ENCODE results near the gene TMEM51. TPM values are rescaled to one million over a fixed set of nuclear protein-coding genes. Genes with fewer than 3 reads are reported as not detected.

TMEM51 gene
- total and polyA plus RNA-seq, 2 of the 13 experiments (the other 11 are each of a cell fraction or from before 2014, with no cell fraction given), result 12.2 to 22.3 TPM

- TF ChIP-seq ZBTB4 (CRISPR knock-in tag; IDR thresholded peaks at IDR 0.05; ENCODE audit: borderline replicate concordance) (peak; percentile 81; the same call in 1 of the 2 replicates), SP5 (CRISPR knock-in tag; IDR thresholded peaks at IDR 0.05; ENCODE audit: borderline replicate concordance, low read depth) (no peak), ATF7-NPFF (CRISPR knock-in tag; IDR thresholded peaks at IDR 0.05; ENCODE audit: low read depth) (0 out of 2 replicates have a peak, but pooled peaks have one; percentile 23), ERF (CRISPR knock-in tag; IDR thresholded peaks at IDR 0.05) (0 out of 2 replicates have a peak, but pooled peaks have one; percentile 8), ZNF317 (CRISPR knock-in tag; IDR thresholded peaks at IDR 0.05) (peak; percentile 54; the same call in 1 of the 2 replicates), TEAD3 (CRISPR knock-in tag; optimal IDR thresholded peaks at IDR 0.05; ENCODE audit: borderline replicate concordance) (no peak), GPN1 (CRISPR knock-in tag; IDR thresholded peaks at IDR 0.05; ENCODE audit: borderline replicate concordance) (no peak), NPAS2 (CRISPR knock-in tag; IDR thresholded peaks at IDR 0.05; ENCODE audit: borderline replicate concordance) (no peak), HIC2 (CRISPR knock-in tag; IDR thresholded peaks at IDR 0.05; ENCODE audit: low read depth) (0 out of 2 replicates have a peak, but pooled peaks have one; percentile 7), MIER3 (CRISPR knock-in tag; IDR thresholded peaks at IDR 0.05; ENCODE audit: borderline replicate concordance) (no peak), ZNF775 (CRISPR knock-in tag; IDR thresholded peaks at IDR 0.05; ENCODE audit: borderline replicate concordance) (no peak), AGO2 (optimal IDR thresholded peaks at IDR 0.05; ENCODE audit: low read depth, low read length) (no peak), ZNF432 (CRISPR knock-in tag; IDR thresholded peaks at IDR 0.05; ENCODE audit: borderline replicate concordance) (no peak), ZNF160 (CRISPR knock-in tag; IDR thresholded peaks at IDR 0.05) (no peak), BRD4 (CRISPR knock-in tag; IDR thresholded peaks at IDR 0.05) (0 out of 2 replicates have a peak, but pooled peaks have one; percentile 45), CC2D1A (CRISPR knock-in tag; IDR thresholded peaks at IDR 0.05) (no peak), FOXC1 (CRISPR knock-in tag; IDR thresholded peaks at IDR 0.05; ENCODE audit: borderline replicate concordance) (0 out of 2 replicates have a peak, but pooled peaks have one; percentile 28), ZNF430 (CRISPR knock-in tag; IDR thresholded peaks at IDR 0.05) (no peak), FOXJ3 (CRISPR knock-in tag; IDR thresholded peaks at IDR 0.05; ENCODE audit: borderline replicate concordance) (0 out of 2 replicates have a peak, but pooled peaks have one; percentile 6), SMAD3 (CRISPR knock-in tag; IDR thresholded peaks at IDR 0.05) (no peak), ZNF343 (CRISPR knock-in tag; IDR thresholded peaks at IDR 0.05) (no peak), FOXO4 (CRISPR knock-in tag; conservative IDR thresholded peaks at IDR 0.05) (no peak)
Observed at GRCh38 chr1:15207031-15207828, 53.7 kb downstream of the TMEM51 start (continued).
